WTC11 (cell line): Measurements from ENCODE around the gene ITM2A. TPM values are rescaled to one million over a fixed set of nuclear protein-coding genes. Genes with fewer than 3 reads are reported as not detected.

ENCODE experiments used
- ATAC-seq: fragments of 200-7000 bp; cut with Tn5 transposase; 2 replicates; pipeline ENCODE4 v1.10.0; 2021; ENCODE audit warnings: mild to moderate bottlenecking, moderate library complexity
- CTCF ChIA-PET: fragments of 300-600 bp; sonication (Branson Sonifier 250); formaldehyde crosslinking; loops from one replicate; lab custom pipeline; 2021; ENCODE audit warnings: antibody characterized with exemption; lab: Charles Lee
- POLR2A ChIA-PET: fragments of 350-600 bp; sonication (Branson Sonifier 250); formaldehyde crosslinking; loops from one replicate; lab custom pipeline; 2021; ENCODE audit warnings: antibody characterized with exemption; lab: Charles Lee
- DNase-seq: peaks from one replicate; pipeline ENCODE4 v3.0.0; 2021; ENCODE audit warnings: low spot score
- H3K27ac Mint-ChIP-seq: 2 replicates; pipeline ENCODE4 v1.8.0; 2021; ENCODE audit warnings: mixed read lengths
- H3K27me3 Mint-ChIP-seq: 2 replicates; pipeline ENCODE4 v1.8.0; 2021; ENCODE audit warnings: low read depth, mild to moderate bottlenecking, moderate library complexity, mixed read lengths
- H3K36me3 Mint-ChIP-seq: 2 replicates; pipeline ENCODE4 v1.8.0; 2021; ENCODE audit warnings: mixed read lengths
- H3K4me1 Mint-ChIP-seq: 2 replicates; pipeline ENCODE4 v1.8.0; 2022; ENCODE audit warnings: mixed read lengths
- H3K4me3 Mint-ChIP-seq: 2 replicates; pipeline ENCODE4 v1.8.0; 2021; ENCODE audit warnings: mild to moderate bottlenecking, moderate library complexity, mixed read lengths
- H3K9me3 Mint-ChIP-seq: 2 replicates; pipeline ENCODE4 v1.8.0; 2021; ENCODE audit warnings: mixed read lengths
- AFF4 ChIP-seq: sonication (generic); formaldehyde crosslinking; IDR thresholded peaks from 2 replicates; pipeline ENCODE4 v1.8.1; 2023; ENCODE audit warnings: mild to moderate bottlenecking, missing genetic modification reagents, borderline replicate concordance
- ARID4B ChIP-seq: sonication (generic); formaldehyde crosslinking; IDR thresholded peaks from 2 replicates; pipeline ENCODE4 v1.8.0; 2023; ENCODE audit warnings: missing genetic modification reagents, mild to moderate bottlenecking, borderline replicate concordance
- CBFB ChIP-seq: sonication (generic); formaldehyde crosslinking; IDR thresholded peaks from 2 replicates; pipeline ENCODE4 v1.8.1; 2022; ENCODE audit warnings: mild to moderate bottlenecking, low read depth, missing genetic modification reagents
- CDX4 ChIP-seq: fragments of 250-450 bp; sonication (Bioruptor Pico); IDR thresholded peaks from 2 replicates; pipeline ENCODE4 v1.9.0; 2021; ENCODE audit warnings: moderate library complexity, mild to moderate bottlenecking, inconsistent platforms, borderline replicate concordance
- CREM ChIP-seq: sonication (generic); formaldehyde crosslinking; IDR thresholded peaks from 2 replicates; pipeline ENCODE4 v1.8.1; 2022; ENCODE audit warnings: mild to moderate bottlenecking, missing genetic modification reagents, moderate library complexity
- E2F5 ChIP-seq: sonication (generic); formaldehyde crosslinking; IDR thresholded peaks from 2 replicates; pipeline ENCODE4 v1.8.1; 2022; ENCODE audit warnings: mild to moderate bottlenecking, moderate library complexity, missing genetic modification reagents
- ELF4 ChIP-seq: sonication (generic); formaldehyde crosslinking; IDR thresholded peaks from 2 replicates; pipeline ENCODE4 v1.8.1; 2022; ENCODE audit warnings: low read depth, mild to moderate bottlenecking, moderate library complexity, missing genetic modification reagents
- ERG ChIP-seq: fragments of 250-450 bp; sonication (Bioruptor Pico); IDR thresholded peaks from 2 replicates; pipeline ENCODE4 v1.8.0; 2021; ENCODE audit warnings: mild to moderate bottlenecking
- FOXJ3 ChIP-seq: sonication (generic); formaldehyde crosslinking; IDR thresholded peaks from 2 replicates; pipeline ENCODE4 v1.9.0; 2021; ENCODE audit warnings: missing genetic modification reagents, mild to moderate bottlenecking, borderline replicate concordance
- GABPB1 ChIP-seq: sonication (generic); formaldehyde crosslinking; IDR thresholded peaks from 2 replicates; pipeline ENCODE4 v1.8.1; 2023; ENCODE audit warnings: mild to moderate bottlenecking, missing genetic modification reagents
- GTF2I ChIP-seq: fragments of 250-450 bp; sonication (Bioruptor Pico); conservative IDR thresholded peaks from 2 replicates; pipeline ENCODE4 v1.4.0; 2021; ENCODE audit warnings: mild to moderate bottlenecking
- MYBL2 ChIP-seq: sonication (generic); formaldehyde crosslinking; IDR thresholded peaks from 2 replicates; pipeline ENCODE4 v1.8.1; 2023; ENCODE audit warnings: mild to moderate bottlenecking, moderate library complexity, missing genetic modification reagents
- NFE2L1 ChIP-seq: sonication (generic); formaldehyde crosslinking; IDR thresholded peaks from 2 replicates; pipeline ENCODE4 v1.8.1; 2023; ENCODE audit warnings: missing genetic modification reagents
- PREB ChIP-seq: sonication (generic); formaldehyde crosslinking; IDR thresholded peaks from 2 replicates; pipeline ENCODE4 v1.8.1; 2022; ENCODE audit warnings: mild to moderate bottlenecking, missing genetic modification reagents, moderate library complexity, borderline replicate concordance
- RORB ChIP-seq: fragments of 250-450 bp; sonication (Bioruptor Pico); IDR thresholded peaks from 2 replicates; pipeline ENCODE4 v1.9.0; 2021; ENCODE audit warnings: mild to moderate bottlenecking
- SMAD3 ChIP-seq: sonication (generic); formaldehyde crosslinking; IDR thresholded peaks from 2 replicates; pipeline ENCODE4 v1.8.0; 2022; ENCODE audit warnings: missing genetic modification reagents, mild to moderate bottlenecking, borderline replicate concordance
- SP1 ChIP-seq: sonication (generic); formaldehyde crosslinking; conservative IDR thresholded peaks from 2 replicates; pipeline ENCODE4 v1.8.1; 2022; ENCODE audit warnings: missing genetic modification reagents
- USF2 ChIP-seq: sonication (generic); formaldehyde crosslinking; IDR thresholded peaks from 2 replicates; pipeline ENCODE4 v1.8.1; 2023; ENCODE audit warnings: mild to moderate bottlenecking, missing genetic modification reagents, moderate library complexity
- ZBTB21 ChIP-seq: sonication (generic); formaldehyde crosslinking; IDR thresholded peaks from 2 replicates; pipeline ENCODE4 v1.8.1; 2023; ENCODE audit warnings: mild to moderate bottlenecking, missing genetic modification reagents, borderline replicate concordance
- ZNF138 ChIP-seq: sonication (generic); formaldehyde crosslinking; conservative IDR thresholded peaks from 2 replicates; pipeline ENCODE4 v1.8.1; 2022; ENCODE audit warnings: mild to moderate bottlenecking, moderate library complexity, missing genetic modification reagents
- ZNF219 ChIP-seq: sonication (generic); formaldehyde crosslinking; IDR thresholded peaks from 2 replicates; pipeline ENCODE4 v1.8.0; 2023; ENCODE audit warnings: missing genetic modification reagents, mild to moderate bottlenecking, borderline replicate concordance
- total RNA-seq: library from RNA; stranded (reverse); gene quantifications from 3 replicates; pipeline ENCODE4 v1.2.3, GENCODE V29; 2021

The ITM2A gene
- total RNA-seq, 1 experiment from 2014 or later, result 43.4 TPM

- no peak for TF ChIP-seq ZBTB21 (CRISPR knock-in tag)
- no peak for TF ChIP-seq MYBL2
- TF ChIP-seq ERG (CRISPR knock-in tag), result no peak
- no peak for TF ChIP-seq SMAD3 (CRISPR knock-in tag)
- no peak for TF ChIP-seq GABPB1
- no peak for TF ChIP-seq E2F5 (CRISPR knock-in tag)
- no peak for TF ChIP-seq AFF4
Measured at GRCh38 chrX:79415056-79415455, 47.9 kb upstream of the ITM2A start (continued).

GRCh38 chrX:79413963-79414362, 46.8 kb upstream of the ITM2A start:
- CTCF ChIA-PET, result no interaction called here
- no peak for ATAC-seq

GRCh38 chrX:79412972-79413371, 45.8 kb upstream of the ITM2A start:
- H3K27ac Mint-ChIP-seq, result no peak overlapping the region
- no peaks in the 10 kb centered on the region for H3K36me3 Mint-ChIP-seq
- H3K4me1 Mint-ChIP-seq, result no peaks in the 10 kb centered on the region
- H3K4me3 Mint-ChIP-seq, result no peak overlapping the region
- H3K27me3 Mint-ChIP-seq, result no peaks in the 10 kb centered on the region
- DNase-seq (no peak), ATAC-seq (no peak)
- ChIA-PET CTCF (interaction anchor here (0.8 kb wide), 1 partner anchor 88 kb away, joined by 4 read pairs; no protein-coding TSS in a partner anchor), POLR2A (no interaction called here)
- no peaks in the 10 kb centered on the region for H3K9me3 Mint-ChIP-seq
- TF ChIP-seq ARID4B (CRISPR knock-in tag) (no peak), FOXJ3 (CRISPR knock-in tag) (no peak), ZNF219 (CRISPR knock-in tag) (no peak), ZNF138 (CRISPR knock-in tag) (no peak), GTF2I (CRISPR knock-in tag) (no peak), SP1 (CRISPR knock-in tag) (no peak), CBFB (CRISPR knock-in tag) (no peak), GABPB1 (no peak), CDX4 (CRISPR knock-in tag) (no peak), RORB (CRISPR knock-in tag) (no peak)

More at GRCh38 chrX:79413963-79414362, 46.8 kb upstream of the ITM2A start:
- H3K9me3 Mint-ChIP-seq, result no peaks in the 10 kb centered on the region
- H3K36me3 Mint-ChIP-seq, result no peaks in the 10 kb centered on the region
- H3K27ac Mint-ChIP-seq, result no peak overlapping the region
- POLR2A ChIA-PET, result no interaction called here
- no peaks in the 10 kb centered on the region for H3K4me1 Mint-ChIP-seq
- no peak for TF ChIP-seq CREM
- no peak for TF ChIP-seq USF2 (CRISPR knock-in tag)
- TF ChIP-seq PREB (CRISPR knock-in tag), result no peak
- no peak for TF ChIP-seq NFE2L1
- TF ChIP-seq ELF4 (CRISPR knock-in tag), result no peak
- TF ChIP-seq, all 79 proteins: peak for 0
- H3K4me3 Mint-ChIP-seq, result no peak overlapping the region
- DNase-seq, result no peak
- H3K27me3 Mint-ChIP-seq, result no peaks in the 10 kb centered on the region
